Measurements from ENCODE around the gene LPIN2.
"Not testable (repeated sequence)": the region's sequence is repeated elsewhere in the genome, so short reads cannot be mapped to it uniquely, and the experiment has no call there.

LPIN2 gene

DNA sequence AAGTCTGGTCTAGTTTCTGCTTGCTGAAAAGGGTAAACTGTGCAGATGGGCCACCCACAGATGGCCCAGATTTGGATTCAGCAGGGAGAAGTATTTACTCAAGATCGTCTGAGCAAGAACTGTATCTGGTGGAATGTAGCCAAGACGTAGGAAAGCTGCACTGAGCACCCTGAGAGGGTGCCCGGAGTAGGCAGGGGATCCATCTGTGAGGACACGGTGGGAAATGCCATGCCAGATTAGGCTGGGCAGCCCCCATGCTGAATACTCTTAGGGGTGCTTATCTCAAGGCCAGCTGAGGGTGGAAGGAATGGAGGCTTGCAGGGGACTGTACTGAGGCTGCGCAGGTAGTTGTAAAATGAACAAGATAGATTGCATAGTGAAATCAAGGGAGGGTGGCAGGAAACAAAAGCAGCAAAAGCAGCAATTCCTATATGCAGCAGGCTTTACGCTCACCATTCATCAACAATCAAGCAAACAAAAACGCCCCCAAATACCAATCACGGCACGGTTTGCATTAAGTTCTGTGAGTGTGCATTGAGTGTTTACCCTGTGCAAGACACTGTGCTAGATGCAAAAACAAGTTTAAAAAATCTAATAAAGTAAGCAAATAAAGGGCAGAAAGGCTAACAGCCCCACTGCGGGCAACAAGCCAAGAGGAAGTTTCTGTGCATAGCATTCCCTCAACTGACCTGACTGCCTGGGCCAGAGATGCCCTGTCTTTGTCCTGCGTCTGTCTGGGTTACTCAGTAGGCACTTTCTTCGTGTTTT is 32.2 kb upstream of the LPIN2 start:
- DNase-seq (ENCODE audit: low spot score) = no peak

DNA sequence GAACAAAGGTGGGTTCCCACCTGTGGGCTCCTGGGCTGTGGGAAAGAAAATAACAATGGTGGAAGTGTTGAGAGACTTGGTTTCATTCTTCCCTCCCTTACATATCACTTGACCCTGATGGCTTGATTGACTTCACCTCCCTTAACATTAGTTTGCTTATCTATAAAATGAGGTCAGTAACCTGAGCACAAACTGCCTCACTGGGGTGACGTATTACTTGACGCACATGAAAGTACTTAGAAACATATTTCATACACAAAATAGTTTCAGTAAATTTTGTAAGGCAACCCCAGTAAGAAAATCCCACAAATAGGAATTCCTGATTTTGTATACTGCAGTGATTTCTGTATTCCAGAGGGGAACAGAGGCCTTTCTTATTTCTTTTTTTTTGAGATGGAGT is 29.4 kb upstream of the LPIN2 start:
- no peak for DNase-seq (ENCODE audit: low spot score)

DNA sequence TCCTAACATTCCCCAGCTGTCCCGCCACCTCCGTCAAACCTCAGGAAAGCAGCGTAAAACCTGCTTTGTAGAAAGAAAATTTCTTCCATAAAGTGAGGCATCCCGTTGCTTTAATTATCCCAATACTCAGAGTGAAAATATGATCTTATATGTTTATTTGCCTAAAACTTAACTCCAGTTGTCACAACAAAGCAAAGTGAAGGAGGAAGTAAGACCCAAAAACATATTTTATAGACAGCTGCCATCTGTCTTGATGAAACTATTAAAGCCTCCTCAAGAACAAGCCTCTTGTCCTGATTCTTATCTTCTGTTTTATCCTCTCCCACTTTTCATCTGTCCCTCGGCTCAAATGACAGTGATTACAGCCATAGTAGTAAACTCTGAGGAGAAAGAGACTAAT is 28.9 kb upstream of the LPIN2 start:
- no peak for DNase-seq (ENCODE audit: low spot score)

DNA sequence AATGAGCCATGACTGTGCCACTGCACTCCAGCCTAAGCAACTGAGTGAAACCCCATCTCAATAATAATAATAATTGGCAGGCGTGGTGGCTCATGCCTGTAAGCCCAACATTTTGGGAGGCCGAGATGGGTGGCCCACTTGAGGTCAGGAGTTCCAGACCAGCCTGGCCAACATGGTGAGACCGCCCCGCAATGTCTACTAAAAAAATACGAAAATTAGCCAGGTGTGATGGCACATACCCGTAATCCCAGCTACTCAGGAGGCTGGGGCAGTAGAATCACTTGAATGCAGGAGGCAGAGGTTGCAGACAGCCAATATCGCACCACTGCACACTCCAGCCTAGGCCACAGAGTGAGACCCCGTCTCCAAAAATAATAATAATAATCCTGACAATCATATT is 27.9 kb upstream of the LPIN2 start:
- no peak for DNase-seq (ENCODE audit: low spot score)

DNA sequence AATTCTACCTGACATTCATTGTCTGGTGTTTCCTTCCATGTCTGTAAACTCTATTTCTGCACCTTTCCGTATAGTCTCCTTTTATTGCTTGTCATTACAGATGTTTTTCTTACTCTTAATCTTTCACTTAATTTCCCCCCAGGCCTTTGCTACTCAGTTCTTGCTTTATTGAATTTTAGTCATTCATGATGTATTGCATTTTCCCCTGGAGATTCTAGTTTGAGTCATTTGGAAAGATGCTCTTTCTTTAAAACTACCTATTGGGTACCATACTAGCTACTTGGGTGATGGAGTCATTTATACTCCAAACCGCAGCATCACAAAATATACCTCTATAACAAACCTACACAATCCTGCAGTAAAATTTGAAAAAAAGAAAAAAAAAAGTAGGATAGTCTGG is 27.2 kb upstream of the LPIN2 start:
- no peak for DNase-seq (ENCODE audit: low spot score)

DNA sequence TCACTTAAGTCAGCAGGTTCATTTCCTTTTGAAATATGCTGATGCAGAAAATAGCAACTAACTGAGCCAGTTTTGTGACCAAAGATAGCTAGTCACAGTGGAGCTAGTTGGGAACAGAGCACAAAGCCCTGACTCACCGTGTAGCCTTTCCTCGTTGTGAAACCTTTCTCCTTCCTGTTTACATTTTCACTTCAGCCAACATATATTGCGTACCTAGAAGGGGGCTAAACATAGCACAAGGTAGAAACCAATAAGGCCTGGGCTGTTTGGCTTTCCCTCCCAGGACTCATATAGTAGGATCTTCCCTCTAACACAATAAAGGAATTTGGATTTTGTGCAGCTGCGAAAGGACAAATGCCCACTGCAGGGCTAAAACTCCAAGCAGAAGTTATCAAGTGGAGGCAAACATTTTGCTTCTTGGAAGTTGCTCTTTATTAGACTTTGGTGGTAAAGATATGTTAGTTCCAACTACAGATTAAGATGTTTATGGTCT is 24.5 kb upstream of the LPIN2 start:
- DNase-seq (ENCODE audit: low spot score) = no peak

DNA sequence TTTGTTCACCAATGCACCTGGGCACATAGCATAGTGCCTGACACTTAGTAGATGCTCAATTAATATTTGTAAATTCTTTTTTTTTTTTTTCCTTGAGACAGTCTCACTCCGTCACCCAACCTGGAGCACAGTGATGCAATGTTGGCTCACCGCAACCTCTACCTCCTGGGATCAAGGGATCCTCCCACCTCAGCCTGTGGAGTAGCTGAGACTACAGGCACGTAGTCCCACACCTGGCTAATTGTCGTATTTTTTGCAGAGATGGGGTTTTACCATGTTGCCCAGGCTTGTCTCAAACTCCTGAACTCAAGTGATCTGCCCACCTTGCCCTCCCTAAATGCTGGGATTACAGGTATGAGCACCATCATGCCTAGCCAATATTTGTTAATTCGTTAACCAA is 23.2 kb upstream of the LPIN2 start:
- DNase-seq (ENCODE audit: low spot score) = no peak

DNA sequence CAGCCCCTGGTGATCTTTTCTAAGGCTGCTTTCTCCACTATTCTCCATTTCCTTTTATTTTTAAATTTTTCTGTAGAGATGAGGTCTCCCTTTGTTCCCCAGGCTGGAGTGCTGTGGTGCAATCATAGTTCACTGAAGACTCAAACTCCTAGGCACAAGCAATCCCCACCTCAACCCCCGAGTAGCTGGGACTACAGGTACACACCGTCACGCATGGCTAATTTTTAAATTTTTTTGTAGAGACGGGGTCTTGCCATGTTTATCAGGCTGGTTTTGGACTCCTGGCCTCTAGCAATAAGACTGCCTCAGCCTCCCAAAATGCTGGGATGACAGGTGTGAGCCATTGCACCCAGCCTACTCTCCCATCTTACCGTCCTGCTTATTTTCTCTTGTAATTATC is 22.7 kb upstream of the LPIN2 start:
- no peak for DNase-seq (ENCODE audit: low spot score)

DNA sequence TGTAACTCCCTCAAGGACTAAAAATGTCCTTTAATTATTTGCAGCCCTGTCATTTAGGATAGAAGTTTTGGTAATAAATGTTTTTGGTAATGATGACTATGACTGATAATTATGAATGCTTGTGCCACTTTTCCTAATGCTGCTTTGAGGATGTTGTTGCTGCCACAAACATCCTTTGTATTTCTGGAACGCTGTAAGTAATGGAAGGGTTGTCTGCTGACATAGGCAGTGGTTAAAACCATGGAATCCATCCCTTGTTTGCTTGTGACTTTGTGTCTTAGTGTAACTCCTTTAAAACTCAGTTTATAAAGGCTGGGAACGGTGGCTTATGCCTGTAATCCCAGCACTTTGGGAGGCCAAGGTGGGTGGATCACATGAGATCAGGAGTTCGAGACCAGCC is 19.8 kb upstream of the LPIN2 start:
- DNase-seq (ENCODE audit: low spot score) = no peak

DNA sequence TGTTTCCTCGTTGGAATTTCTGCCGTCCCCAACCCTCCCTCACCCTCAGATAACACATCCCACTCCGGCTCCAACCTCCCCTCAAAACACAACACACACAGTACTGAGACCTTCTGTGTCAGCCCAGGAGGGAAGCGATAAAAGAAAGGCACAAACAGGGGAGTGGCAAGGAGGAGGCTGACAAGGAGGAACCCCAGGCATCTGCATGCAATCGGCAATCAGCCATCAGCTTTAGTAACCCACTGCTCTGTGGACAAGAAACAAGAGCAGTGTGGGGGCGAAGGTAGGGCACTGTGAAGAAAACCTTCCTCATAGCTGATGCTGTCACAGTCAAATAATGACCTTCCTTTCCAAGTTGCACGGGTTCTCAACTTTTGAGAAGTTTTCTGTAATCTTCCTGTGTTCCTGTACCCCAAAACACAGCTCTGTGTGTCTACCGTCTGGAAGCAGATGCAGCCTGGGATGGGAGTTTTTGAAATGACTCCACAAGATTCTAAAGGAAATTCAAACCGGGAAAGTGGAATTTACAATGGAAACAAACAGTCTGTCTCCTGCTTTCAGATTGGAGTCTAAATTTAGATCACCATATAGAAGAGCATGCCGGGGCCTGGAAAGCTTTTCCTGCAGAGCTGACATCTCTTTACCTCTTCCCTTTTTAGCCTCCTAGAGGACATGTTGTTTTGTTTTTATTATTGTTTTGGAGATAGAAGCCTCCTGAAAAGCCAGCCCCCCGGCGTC is 16.4 kb upstream of the LPIN2 start:
- DNase-seq (ENCODE audit: low spot score) = no peak

DNA sequence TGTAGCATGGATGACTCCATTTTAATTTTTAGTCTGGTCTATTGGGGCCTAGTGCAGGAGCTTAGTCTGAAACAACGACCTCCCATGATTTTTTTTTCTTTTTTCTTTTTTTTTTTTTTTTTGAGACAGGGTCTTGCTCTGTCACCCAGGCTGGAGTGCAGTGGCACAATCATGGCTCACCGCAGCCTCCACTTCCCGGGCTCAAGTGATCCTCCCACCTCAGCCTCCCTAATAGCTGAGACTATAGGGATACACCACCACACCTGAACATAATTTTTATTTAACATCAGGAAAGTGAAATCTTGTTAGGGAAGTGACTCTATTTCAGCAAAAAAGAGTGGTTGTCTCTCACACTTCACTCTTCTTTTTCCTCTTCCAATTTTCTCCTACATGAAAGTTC is 15.2 kb upstream of the LPIN2 start:
- DNase-seq (ENCODE audit: low spot score) = not testable (repeated sequence)

DNA sequence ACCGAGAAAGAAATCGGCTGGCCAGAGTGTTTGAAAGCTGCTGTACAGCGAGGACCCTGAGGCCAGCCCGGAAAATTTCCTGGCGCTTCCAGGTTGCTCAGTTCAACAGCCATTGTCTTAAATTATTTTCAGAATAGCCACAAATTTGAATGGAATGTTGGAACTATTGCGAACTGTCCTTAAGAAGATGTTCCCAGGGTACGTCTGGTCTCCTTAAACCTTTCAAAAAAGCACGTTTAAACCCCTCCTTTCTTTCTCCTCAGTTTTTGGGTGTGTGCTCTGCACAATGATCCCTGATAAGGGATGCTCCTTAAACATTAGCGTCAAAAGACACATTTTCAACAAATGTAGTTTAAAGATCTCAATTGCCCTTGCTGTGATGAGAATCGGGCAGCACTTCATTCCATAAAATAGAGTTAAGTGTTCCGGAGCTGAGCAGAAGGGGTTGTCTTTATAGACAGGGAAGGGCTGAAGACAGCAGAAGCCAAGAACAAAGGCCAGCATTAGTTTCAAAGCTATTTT is 14.5 kb upstream of the LPIN2 start:
- DNase-seq (ENCODE audit: low spot score) = no peak

DNA sequence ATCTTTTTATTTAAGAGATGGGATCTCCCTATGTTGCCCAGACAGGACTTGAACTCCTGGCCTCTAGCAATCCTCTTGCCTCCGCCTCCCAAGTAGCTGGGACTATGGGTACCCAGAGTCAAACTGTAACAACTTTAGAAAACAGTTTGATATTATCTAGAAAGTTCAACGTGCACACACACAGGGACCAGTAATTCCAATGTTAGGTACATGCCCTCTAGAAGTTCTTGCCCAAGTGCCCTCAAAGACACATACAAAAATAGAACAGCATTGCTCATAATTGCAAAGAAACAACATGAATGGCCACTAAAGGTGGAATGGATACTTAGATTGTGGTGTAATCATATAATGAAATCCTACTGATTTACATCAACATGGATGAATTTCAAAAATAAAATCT is 12.6 kb upstream of the LPIN2 start:
- no peak for DNase-seq (ENCODE audit: low spot score)

DNA sequence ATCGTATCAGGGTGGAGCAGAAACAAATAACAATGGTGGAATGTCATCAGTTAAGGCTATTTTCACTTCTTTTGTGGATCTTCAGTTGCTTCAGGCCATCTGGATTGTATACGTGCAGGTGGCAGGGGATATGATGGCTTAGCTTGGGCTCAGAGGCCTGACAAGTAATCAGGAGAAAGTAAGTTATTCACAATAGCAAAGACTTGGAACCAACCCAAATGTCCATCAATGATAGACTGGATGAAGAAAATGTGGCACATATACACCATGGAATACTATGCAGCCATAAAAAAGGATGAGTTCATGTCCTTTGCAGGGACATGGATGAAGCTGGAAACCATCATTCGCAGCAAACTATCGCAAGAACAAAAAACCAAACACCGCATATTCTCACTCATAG is 10.7 kb upstream of the LPIN2 start:
- not testable (repeated sequence) for DNase-seq (ENCODE audit: low spot score)

DNA sequence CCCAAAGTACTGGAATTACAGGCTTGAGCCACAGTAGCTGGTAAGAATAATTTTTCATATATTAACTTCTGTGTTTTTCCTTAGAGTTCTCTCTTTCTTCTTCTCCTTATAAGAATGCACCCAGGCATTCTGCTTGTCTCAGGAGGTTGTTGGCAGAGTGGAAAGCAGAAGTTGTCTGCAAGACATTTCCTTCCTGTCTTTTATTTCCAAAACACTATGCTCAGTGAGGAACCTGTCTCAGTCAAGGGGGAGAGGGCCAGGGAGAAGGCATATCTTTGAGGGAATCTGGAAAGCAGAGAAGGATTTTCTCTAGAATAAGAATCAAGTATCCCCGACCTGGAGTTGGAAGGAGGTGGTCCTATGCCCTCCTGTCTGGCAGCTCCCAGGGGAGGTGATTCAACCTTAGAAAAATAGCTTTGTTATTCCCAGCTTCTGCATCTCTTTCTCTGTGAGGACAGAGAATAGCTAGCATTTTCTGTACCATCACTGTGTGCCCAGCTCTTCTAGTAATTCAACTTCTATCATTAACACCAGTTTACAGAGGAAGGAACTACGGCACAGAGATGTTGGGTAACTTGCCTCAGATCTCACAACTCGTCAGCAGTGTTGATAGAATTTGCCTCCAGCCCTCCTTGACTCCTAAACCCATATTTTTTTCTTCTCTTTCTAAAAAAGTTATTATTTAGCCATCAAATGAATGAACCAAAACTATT is 3.8 kb upstream of the LPIN2 start:
- DNase-seq (ENCODE audit: low spot score) = no peak

DNA sequence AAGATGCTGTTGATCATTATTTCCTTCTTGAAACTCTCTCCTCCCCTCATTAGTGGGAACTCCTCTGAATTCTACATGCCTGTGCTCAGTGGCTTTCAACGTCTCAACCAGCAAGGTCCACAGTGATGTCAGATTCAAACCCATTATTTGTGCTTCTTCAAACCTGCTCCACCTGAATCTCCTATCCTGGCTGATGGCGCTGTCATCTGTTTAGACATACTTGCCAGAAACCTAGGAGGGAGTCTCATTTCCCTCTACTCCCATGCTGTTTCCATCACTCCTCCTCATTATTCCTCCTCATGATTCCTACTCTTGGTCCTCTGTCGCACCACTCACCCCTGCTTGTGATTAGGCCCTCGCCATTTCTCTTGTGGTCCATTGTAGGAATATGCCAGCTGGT is 2.9 kb upstream of the LPIN2 start:
- no peak for DNase-seq (ENCODE audit: low spot score)

DNA sequence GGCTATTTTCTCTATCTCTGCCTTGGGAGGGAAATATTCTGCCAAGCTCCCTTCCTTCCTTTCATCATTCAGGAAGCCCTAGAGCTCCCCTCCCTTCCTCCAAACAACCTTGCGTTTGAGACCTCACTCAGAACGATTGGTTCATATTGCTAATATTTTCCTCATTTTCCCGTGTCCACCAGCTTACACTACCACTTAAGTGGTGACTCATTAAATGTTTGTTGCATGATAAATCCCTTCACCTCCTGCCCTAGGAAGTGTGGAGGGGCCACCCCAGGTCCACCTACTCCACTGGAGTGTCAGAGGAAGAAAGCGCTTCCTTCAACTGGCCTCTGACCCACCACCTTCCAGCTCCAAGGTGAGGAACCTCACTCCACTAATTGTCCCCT is 2.3 kb upstream of the LPIN2 start:
- no peak for DNase-seq (ENCODE audit: low spot score)

DNA sequence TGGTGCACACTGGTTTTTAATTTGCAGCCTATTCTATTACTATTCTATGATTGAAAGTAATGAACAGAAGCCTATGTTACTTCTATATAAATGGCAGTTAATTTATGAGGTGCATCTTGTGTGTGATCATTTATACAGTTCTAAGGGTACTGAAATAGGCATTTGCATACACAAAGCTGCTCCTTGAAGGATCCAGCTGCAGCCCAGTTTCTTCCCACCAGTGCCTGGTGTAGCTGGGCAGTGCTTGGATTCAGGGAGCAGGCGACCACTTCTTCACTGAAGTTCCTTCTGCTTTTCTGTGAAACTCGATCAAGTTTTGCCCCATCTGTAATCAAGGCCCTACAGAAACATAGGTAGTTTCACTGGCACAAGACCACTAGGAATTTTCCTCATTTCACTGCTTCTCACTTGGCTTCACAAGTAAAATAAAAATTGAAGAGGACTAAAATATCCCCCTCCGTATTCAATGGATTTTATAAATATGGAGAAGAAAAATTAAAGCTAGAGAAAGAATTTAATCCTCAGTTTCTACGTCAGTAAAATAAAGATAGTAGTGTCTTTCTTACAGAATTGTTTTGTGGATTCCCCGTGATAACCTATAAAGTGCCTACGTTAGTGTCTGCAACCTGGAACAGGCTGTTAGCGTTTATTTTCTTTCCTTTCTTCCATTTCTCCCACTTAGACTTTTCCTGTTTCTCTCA is 1.7 kb upstream of the LPIN2 start:
- no peak for DNase-seq (ENCODE audit: low spot score)

DNA sequence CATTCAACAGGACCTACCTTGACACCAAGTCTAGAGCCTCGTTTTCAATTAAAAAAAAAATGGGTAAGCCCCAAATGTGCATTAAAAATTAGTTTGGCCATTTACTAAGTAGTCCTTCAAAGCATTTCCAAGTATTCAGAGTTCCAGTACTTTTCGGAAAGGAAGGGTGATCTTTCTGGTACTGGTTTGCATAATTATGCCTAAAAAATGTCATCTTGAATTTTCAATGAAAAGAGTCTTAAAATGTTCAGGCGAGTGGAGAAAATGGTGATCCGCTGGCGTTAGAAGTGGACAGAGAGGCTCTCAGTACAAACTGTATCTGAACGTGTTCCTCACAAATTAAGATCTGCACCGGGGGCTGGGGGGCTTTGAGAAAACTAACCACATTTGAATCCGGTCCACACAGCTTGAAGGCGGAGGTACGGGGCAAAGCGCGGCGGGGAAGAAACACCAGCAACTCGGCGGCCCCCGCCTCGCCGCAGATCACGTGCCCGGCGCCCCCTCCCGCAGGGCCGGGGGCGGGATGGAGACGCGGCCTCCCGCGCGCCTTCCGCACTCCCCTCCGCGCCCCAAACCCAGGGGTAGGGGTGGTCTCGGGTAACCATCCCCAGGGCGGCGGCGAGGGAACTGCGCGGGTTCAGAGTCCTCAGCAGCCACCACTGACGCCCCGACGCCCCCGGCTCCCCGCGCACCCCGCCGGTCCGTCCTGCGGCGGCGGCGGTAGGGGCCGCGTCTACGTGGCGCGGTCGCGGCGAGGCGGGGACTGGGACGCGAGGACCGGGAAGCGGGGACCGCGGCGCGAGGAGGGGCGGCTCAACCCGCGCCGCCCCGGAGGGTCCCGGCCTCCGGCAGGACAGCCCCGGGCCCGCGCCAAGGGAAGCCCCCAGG is 564 bp downstream of the LPIN2 start:
- no peak for DNase-seq (ENCODE audit: low spot score)

DNA sequence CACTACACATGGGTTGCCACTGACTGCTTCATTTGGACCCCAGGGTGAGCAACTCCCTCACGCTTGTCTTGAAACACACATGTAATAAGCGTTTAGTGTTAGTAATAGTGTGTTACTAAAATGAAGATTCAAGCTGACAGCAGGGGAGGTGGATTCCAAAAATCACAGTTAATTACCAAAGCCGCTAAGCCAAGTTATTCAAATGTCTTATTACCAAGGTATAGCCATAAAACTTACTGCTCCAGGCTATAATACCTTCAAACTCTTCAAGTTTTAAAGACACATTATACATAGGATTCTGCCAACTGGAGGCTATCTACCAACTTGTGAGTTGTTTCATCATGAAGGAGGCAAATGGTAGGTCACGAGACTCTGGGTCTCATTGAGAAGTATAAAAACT is 2.9 kb downstream of the LPIN2 start:
- DNase-seq (ENCODE audit: low spot score) = no peak

DNA sequence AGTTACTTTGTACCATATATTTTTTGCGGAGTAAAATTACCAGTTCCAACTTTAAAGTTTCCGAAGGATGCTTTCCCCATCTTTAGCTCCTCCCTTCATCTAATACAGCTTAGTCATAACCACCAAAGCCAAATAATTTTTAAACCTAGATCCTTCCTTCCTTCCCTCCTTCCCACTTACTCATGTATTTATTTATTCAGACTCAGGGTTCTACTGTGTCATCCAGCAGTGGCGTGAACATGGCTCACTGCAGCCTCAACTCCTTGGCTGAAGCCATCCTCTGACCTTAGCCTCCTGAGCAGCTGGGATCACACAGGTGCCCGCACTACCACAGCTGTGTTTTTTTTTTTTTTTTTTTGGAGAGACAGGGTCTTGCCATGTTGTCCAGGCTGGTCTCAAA is 4.4 kb downstream of the LPIN2 start:
- DNase-seq (ENCODE audit: low spot score) = no peak

Data from ecto neural progenitor cell (in vitro differentiated cells).